ENCODE measurements around the gene M1AP. TPM values are rescaled to one million over a fixed set of nuclear protein-coding genes. Genes with fewer than 3 reads are reported as not detected.

The M1AP gene
- total RNA-seq, 1 donor from 2014 or later: not detected

DNA sequence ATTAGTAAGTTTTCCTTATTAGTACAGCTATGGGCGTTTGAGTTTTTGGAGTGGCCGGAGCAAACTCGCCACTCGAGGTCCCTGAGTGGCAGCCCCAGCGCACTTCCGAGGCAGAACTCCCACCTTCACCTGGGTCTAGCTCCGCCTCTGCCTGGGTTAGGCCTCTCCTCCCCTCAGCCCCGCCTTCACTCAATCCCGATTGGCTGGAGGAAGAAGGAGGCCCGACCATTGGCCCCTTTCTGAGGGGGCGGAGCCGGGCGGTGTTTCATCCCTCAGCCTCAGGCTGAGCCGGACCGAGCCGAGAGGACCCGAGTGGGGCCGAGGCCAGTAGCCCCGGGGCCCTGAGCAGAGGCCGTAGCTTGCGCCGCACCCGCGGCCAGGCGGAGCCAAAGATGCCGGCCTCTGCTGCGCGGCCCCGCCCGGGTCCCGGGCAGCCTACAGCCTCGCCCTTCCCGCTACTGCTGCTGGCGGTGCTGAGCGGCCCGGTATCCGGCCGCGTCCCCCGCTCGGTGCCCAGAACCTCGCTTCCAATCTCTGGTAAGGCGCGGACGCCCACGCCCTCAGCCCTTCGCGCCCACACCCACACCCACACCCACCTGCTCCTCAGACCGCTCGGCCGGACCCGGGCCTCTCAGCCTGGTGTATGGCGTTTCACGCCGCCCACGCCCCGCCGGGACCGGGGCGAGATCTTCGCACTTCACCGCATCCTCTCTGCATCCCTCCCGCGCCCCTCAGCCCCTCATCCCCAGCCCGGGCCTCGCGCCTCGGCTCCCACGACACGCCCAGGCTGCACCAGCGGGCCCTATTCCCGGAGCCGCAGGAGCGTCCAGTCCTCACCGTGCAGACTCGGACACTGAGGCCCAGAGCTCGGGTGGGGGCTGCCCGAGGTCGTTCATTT is 6.1 kb upstream of the M1AP start, which contains the start of gene SEMA4F:
Gene SEMA4F, plus strand, starts transcription at position 263 of the 898 bp plus-strand sequence. Its CDS starts 130 bp downstream, at position 393.
- peak within 1 kb of the TSS; percentile 84 for H3K4me3 ChIP-seq
- DNase-seq: peak; percentile 97
- peaks cover 16% of the 10 kb centered on the region for H3K27me3 ChIP-seq (ENCODE audit: low read depth)
- no peaks in the 10 kb centered on the region for H3K9me3 ChIP-seq (replicated peaks)
- intact Hi-C loops (cut with micrococcal nuclease): no loop called here
- TF ChIP-seq, protein P1, sequence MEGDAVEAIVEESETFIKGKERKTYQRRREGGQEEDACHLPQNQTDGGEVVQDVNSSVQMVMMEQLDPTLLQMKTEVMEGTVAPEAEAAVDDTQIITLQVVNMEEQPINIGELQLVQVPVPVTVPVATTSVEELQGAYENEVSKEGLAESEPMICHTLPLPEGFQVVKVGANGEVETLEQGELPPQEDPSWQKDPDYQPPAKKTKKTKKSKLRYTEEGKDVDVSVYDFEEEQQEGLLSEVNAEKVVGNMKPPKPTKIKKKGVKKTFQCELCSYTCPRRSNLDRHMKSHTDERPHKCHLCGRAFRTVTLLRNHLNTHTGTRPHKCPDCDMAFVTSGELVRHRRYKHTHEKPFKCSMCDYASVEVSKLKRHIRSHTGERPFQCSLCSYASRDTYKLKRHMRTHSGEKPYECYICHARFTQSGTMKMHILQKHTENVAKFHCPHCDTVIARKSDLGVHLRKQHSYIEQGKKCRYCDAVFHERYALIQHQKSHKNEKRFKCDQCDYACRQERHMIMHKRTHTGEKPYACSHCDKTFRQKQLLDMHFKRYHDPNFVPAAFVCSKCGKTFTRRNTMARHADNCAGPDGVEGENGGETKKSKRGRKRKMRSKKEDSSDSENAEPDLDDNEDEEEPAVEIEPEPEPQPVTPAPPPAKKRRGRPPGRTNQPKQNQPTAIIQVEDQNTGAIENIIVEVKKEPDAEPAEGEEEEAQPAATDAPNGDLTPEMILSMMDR (IDR thresholded peaks at IDR 0.05; ENCODE audit: borderline replicate concordance): no peak
- peak within 1 kb of the TSS; percentile 58 for H3K27ac ChIP-seq (replicated peaks)
- H3K36me3 ChIP-seq: no peaks in the 10 kb centered on the region
- peaks cover 16% of the 10 kb centered on the region for H3K4me1 ChIP-seq

DNA sequence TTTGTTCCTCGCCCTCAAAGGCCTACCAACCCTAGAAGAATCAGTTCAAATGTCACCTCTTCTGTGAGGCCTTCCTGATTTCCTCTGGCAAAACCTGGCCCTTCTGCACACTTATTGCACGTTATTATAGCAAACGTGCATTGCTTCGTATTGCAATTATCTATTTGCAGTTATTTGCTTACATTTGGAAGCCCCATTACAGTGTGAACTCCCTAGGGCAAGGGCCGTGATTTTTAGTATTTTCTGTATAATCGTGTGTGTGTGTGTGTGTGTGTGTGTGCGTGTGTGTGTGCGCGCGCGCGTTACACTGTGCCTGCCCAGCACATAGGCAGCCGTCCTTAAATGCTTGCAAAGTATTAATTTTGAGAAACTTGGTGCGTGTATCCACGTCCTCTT is 5.5 kb upstream of the M1AP start:
- TF ChIP-seq, protein P1 (IDR thresholded peaks at IDR 0.05; ENCODE audit: borderline replicate concordance): no peak
- peaks cover 16% of the 10 kb centered on the region for H3K4me1 ChIP-seq
- intact Hi-C loops (cut with micrococcal nuclease): no loop called here
- DNase-seq: no peak
- H3K27ac ChIP-seq (replicated peaks): peak overlapping the region; percentile 58
- H3K9me3 ChIP-seq (replicated peaks): no peaks in the 10 kb centered on the region
- no peaks in the 10 kb centered on the region for H3K36me3 ChIP-seq
- peak overlapping the region; percentile 84 for H3K4me3 ChIP-seq
- H3K27me3 ChIP-seq (ENCODE audit: low read depth): peaks cover 22% of the 10 kb centered on the region

DNA sequence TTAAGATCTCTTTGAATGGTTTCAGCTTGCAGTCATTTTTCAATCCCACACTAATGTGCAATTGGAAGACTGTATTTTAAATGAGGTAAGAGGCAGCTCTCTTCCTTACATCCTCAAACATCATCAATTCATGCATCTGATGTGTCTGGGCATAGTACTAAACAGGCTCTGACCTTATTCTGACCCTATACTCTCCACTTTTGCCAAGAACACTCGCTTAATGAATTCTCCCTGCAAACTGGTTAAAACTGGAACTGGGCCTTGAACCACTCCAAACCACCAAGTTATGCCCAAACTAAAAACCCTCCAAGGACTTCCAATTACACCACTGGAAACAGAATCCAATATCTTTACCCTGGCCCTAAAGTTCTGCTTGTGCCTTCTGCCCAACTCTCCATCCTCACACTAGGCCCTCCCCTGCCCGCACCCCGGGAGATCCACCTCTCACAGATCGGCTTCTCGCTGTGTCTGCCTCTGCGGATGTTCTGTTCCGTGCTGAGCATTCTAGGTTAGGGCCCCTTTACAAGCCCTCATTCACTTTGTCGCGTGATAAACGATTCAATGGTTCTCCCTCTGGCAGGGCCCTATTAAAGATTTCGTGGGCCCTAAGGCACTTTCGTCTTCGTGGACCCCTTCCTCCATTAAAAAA is 1.2 kb downstream of the M1AP start:
- intact Hi-C loops (cut with micrococcal nuclease): no loop called here
- Histone ChIP-seq H3K36me3 (no peaks in the 10 kb centered on the region), H3K4me1 (peaks cover 4% of the 10 kb centered on the region), H3K27me3 (ENCODE audit: low read depth) (peaks cover 63% of the 10 kb centered on the region), H3K9me3 (replicated peaks) (no peaks in the 10 kb centered on the region), H3K4me3 (no peak overlapping the region), H3K27ac (replicated peaks) (no peak overlapping the region)
- TF ChIP-seq, protein P1 (IDR thresholded peaks at IDR 0.05; ENCODE audit: borderline replicate concordance): no peak
- DNase-seq: no peak

DNA sequence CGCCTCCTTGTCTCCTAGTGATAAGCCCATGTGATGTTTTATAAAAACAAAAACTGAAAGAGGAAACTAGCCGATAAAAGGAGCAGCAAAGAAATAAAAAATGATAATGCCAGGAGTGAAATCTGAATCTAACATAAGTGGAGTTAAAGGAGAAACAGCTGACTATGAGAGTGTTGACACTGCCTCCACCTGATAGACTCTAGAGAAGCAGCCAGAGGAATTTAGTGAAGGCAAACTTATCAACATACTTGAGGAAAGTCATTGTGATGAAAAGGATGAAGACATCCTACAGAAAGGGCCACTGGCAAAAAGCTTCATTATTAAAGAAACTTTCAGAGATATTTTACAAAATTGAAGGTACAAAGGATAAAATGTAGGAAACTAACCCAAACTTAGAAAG is 1.9 kb downstream of the M1AP start:
- TF ChIP-seq, protein P1 (IDR thresholded peaks at IDR 0.05; ENCODE audit: borderline replicate concordance): no peak
- Histone ChIP-seq H3K27me3 (ENCODE audit: low read depth) (peaks cover 71% of the 10 kb centered on the region), H3K9me3 (replicated peaks) (no peaks in the 10 kb centered on the region), H3K4me3 (no peak overlapping the region), H3K4me1 (peaks cover 4% of the 10 kb centered on the region), H3K27ac (replicated peaks) (no peak overlapping the region), H3K36me3 (no peaks in the 10 kb centered on the region)
- no peak for DNase-seq
- intact Hi-C loops (cut with micrococcal nuclease): no loop called here

DNA sequence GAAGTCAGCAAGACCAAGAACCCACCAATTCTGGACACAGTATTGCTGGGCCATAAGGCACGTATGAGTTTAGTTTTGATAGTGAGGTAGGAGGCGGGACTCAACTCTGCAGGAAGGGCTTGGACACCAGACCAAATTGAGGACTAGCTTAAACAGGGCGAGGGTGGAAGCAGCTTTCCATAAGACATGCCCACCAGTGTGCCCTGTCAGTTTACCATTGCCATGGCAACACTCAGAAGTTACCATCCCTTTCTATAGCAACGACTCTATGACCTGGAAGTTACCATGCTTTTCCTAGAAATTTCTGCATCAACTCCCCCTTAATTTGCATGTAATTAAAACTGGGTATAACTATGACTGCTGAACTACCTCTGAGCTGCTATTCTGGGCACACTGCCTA is 2.8 kb downstream of the M1AP start:
- intact Hi-C loops (cut with micrococcal nuclease): no loop called here
- no peaks in the 10 kb centered on the region for H3K9me3 ChIP-seq (replicated peaks)
- H3K27ac ChIP-seq (replicated peaks): no peak overlapping the region
- no peak overlapping the region for H3K4me3 ChIP-seq
- peaks cover 75% of the 10 kb centered on the region for H3K27me3 ChIP-seq (ENCODE audit: low read depth)
- TF ChIP-seq, protein P1 (IDR thresholded peaks at IDR 0.05; ENCODE audit: borderline replicate concordance): no peak
- no peaks in the 10 kb centered on the region for H3K36me3 ChIP-seq
- DNase-seq: no peak
- H3K4me1 ChIP-seq: peaks cover 4% of the 10 kb centered on the region
